Sigmoid colon (tissue), 4 donors: ENCODE results near the gene IGFL3.

Experiments used
- CTCF ChIP-seq, 4 experiments: fragments of 450-650 bp in 3 of 4; fragments of 200-600 bp in 1 of 4; IDR thresholded peaks; one replicate each; pipeline ENCODE4 v1.5.1; 2016 to 2019; ENCODE audit warnings: antibody characterized with exemption in 4 of 4, mild to moderate bottlenecking in 3 of 4, moderate library complexity in 2 of 4
- EP300 ChIP-seq, 4 donors: sonication (generic); formaldehyde crosslinking; IDR thresholded peaks; one replicate each; pipeline ENCODE4 v1.6.1; 2017; ENCODE audit warnings: antibody characterized with exemption in 4 of 4
- POLR2A ChIP-seq, 2 donors: fragments of 450-650 bp; IDR thresholded peaks; one replicate each; pipeline ENCODE4 v1.6.1; 2016; ENCODE audit warnings: antibody characterized with exemption in 2 of 2, mild to moderate bottlenecking in 2 of 2, moderate library complexity in 2 of 2

- TF ChIP-seq CTCF (IDR thresholded peaks at IDR 0.05) = no peak
- no peak for TF ChIP-seq EP300 (IDR thresholded peaks at IDR 0.05)
- TF ChIP-seq POLR2A (IDR thresholded peaks at IDR 0.05) = no peak
These were observed 23.2 kb downstream of the IGFL3 start for GRCh38 chr19:46101293-46101692.
